ENCODE data around the gene CAST. TPM values are rescaled to one million over a fixed set of nuclear protein-coding genes. Genes with fewer than 3 reads are reported as not detected.
A peak's percentile ranks its signal among the peaks of the same experiment; 100 is the strongest.

Gene CAST
- total RNA-seq, 2 experiments from 2014 or later: 40.5 to 90.1 TPM

- no peaks in the 10 kb centered on the region for H3K36me3 ChIP-seq (ENCODE audit: insufficient read depth, low read length)
These were observed 68.4 kb downstream of the CAST start for GRCh38 chr5:96730586-96730985.

GRCh38 chr5:96733771-96734500 lies 71.8 kb downstream of the CAST start:
- no peak overlapping the region for H3K4me3 ChIP-seq (ENCODE audit: low read depth, low read length, poor library complexity, severe bottlenecking)
- CTCF ChIA-PET (ENCODE audit: unreplicated experiment): no interaction called here
- H3K9me2 ChIP-seq (ENCODE audit: insufficient read depth, low read length): no peaks in the 10 kb centered on the region
- POLR2A ChIA-PET: interaction anchor here (0.6 to 1.5 kb wide), 8 partner anchors 8 to 1794 kb away, joined by 3 to 6 read pairs (median 3); no protein-coding TSS in a partner anchor
- no peaks in the 10 kb centered on the region for H3K9me3 ChIP-seq (ENCODE audit: low read length)
- peaks cover 14% of the 10 kb centered on the region for H3K36me3 ChIP-seq (ENCODE audit: insufficient read depth, low read length)
- H3K79me2 ChIP-seq (ENCODE audit: insufficient read depth, low read depth, low read length): no peaks in the 10 kb centered on the region
- H3K4me2 ChIP-seq (ENCODE audit: low read length): peak overlapping the region; percentile 55
- TF ChIP-seq, protein P1, sequence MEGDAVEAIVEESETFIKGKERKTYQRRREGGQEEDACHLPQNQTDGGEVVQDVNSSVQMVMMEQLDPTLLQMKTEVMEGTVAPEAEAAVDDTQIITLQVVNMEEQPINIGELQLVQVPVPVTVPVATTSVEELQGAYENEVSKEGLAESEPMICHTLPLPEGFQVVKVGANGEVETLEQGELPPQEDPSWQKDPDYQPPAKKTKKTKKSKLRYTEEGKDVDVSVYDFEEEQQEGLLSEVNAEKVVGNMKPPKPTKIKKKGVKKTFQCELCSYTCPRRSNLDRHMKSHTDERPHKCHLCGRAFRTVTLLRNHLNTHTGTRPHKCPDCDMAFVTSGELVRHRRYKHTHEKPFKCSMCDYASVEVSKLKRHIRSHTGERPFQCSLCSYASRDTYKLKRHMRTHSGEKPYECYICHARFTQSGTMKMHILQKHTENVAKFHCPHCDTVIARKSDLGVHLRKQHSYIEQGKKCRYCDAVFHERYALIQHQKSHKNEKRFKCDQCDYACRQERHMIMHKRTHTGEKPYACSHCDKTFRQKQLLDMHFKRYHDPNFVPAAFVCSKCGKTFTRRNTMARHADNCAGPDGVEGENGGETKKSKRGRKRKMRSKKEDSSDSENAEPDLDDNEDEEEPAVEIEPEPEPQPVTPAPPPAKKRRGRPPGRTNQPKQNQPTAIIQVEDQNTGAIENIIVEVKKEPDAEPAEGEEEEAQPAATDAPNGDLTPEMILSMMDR (conservative IDR thresholded peaks at IDR 0.05; ENCODE audit: low read length): no peak
- no peak for TF ChIP-seq EZH2phosphoT487 (IDR thresholded peaks at IDR 0.05; ENCODE audit: borderline replicate concordance, low read depth, low read length)
- no TSS peak for BruUV-seq (replicated peaks)
- intact Hi-C loops (cut with micrococcal nuclease; ENCODE audit: unreplicated experiment): no loop called here
- no peak for DNase-seq (ENCODE audit: low spot score)
- H4K20me1 ChIP-seq (ENCODE audit: insufficient read depth, low read length): no peaks in the 10 kb centered on the region
- H2AFZ ChIP-seq (ENCODE audit: low read length): no peak overlapping the region; the same call in 1 of the 2 replicates
- H3K27ac ChIP-seq (ENCODE audit: low read depth, low read length, poor library complexity, severe bottlenecking): no peak overlapping the region
- peaks cover 19% of the 10 kb centered on the region for H3K4me1 ChIP-seq (ENCODE audit: insufficient read depth, low read length, poor library complexity, severe bottlenecking)

More at GRCh38 chr5:96730586-96730985, 68.4 kb downstream of the CAST start:
- ChIA-PET POLR2A (interaction anchor here (0.6 kb wide), 1 partner anchor 412 kb away, joined by 3 read pairs; the partner anchor contains the start of gene LIX1), CTCF (ENCODE audit: unreplicated experiment) (no interaction called here)
- Histone ChIP-seq H3K4me3 (ENCODE audit: low read depth, low read length, poor library complexity, severe bottlenecking) (no peak overlapping the region), H3K27ac (ENCODE audit: low read depth, low read length, poor library complexity, severe bottlenecking) (no peak overlapping the region), H3K9me3 (ENCODE audit: low read length) (no peaks in the 10 kb centered on the region), H3K4me1 (ENCODE audit: insufficient read depth, low read length, poor library complexity, severe bottlenecking) (peaks cover 18% of the 10 kb centered on the region), H4K20me1 (ENCODE audit: insufficient read depth, low read length) (no peaks in the 10 kb centered on the region), H3K9me2 (ENCODE audit: insufficient read depth, low read length) (no peaks in the 10 kb centered on the region), H2AFZ (ENCODE audit: low read length) (no peak overlapping the region), H3K4me2 (ENCODE audit: low read length) (no peak overlapping the region), H3K79me2 (ENCODE audit: insufficient read depth, low read depth, low read length) (no peaks in the 10 kb centered on the region)
- no TSS peak for BruUV-seq (replicated peaks)
- intact Hi-C loops (cut with micrococcal nuclease; ENCODE audit: unreplicated experiment): no loop called here
- TF ChIP-seq EZH2phosphoT487 (IDR thresholded peaks at IDR 0.05; ENCODE audit: borderline replicate concordance, low read depth, low read length): no peak
- TF ChIP-seq, protein P1 (conservative IDR thresholded peaks at IDR 0.05; ENCODE audit: low read length): no peak
- no peak for DNase-seq (ENCODE audit: low spot score)

DNA sequence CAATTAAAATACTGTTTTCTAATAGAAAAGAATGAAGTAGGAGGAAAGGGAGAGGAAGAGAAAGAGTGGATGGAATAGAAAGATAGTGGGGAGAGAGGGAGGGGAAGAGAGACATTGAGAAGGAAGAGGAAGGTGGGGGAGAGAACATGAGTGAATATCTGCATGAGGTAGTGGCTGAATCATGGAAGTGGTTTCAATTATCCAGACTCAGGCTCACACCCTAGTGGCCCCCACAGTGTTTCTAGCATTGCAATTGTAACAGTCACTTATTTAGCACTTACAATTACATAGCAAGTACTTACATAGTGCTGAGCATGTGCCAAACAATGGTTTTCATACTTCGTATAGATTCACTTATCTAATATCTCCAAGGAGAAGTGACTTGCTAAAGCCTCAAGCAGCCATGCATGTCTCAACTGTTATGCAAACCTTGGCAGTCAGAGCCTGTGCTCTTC lies 72.7 kb downstream of the CAST start:
- POLR2A ChIA-PET: interaction anchor here (1.5 kb wide), 1 partner anchor 9 kb away, joined by 6 read pairs; no protein-coding TSS in a partner anchor
- CTCF ChIA-PET (ENCODE audit: unreplicated experiment): no interaction called here
- Histone ChIP-seq H3K9me3 (ENCODE audit: low read length) (no peaks in the 10 kb centered on the region), H2AFZ (ENCODE audit: low read length) (no peak overlapping the region), H3K4me1 (ENCODE audit: insufficient read depth, low read length, poor library complexity, severe bottlenecking) (peaks cover 19% of the 10 kb centered on the region), H3K4me2 (ENCODE audit: low read length) (peak overlapping the region; percentile 55), H4K20me1 (ENCODE audit: insufficient read depth, low read length) (no peaks in the 10 kb centered on the region), H3K4me3 (ENCODE audit: low read depth, low read length, poor library complexity, severe bottlenecking) (no peak overlapping the region), H3K27ac (ENCODE audit: low read depth, low read length, poor library complexity, severe bottlenecking) (no peak overlapping the region), H3K9me2 (ENCODE audit: insufficient read depth, low read length) (no peaks in the 10 kb centered on the region), H3K79me2 (ENCODE audit: insufficient read depth, low read depth, low read length) (no peaks in the 10 kb centered on the region), H3K36me3 (ENCODE audit: insufficient read depth, low read length) (peaks cover 16% of the 10 kb centered on the region)
- intact Hi-C loops (cut with micrococcal nuclease; ENCODE audit: unreplicated experiment): no loop called here
- no TSS peak for BruUV-seq (replicated peaks)
- no peak for TF ChIP-seq EZH2phosphoT487 (IDR thresholded peaks at IDR 0.05; ENCODE audit: borderline replicate concordance, low read depth, low read length)
- TF ChIP-seq, protein P1 (conservative IDR thresholded peaks at IDR 0.05; ENCODE audit: low read length): no peak
- DNase-seq (ENCODE audit: low spot score): peak; percentile 40

Measured in OCI-LY7 (cell line).